IMR-90 (cell line): ENCODE measurements around the gene POU3F3. TPM values are rescaled to one million over a fixed set of nuclear protein-coding genes. Genes with fewer than 3 reads are reported as not detected.

Experiments used
- ATAC-seq: fragments of 200-7000 bp; cut with Tn5 transposase; 2 replicates; pipeline ENCODE4 v1.9.1; 2020; ENCODE audit warnings: low read depth, mild to moderate bottlenecking, moderate library complexity
- BruUV-seq: library from RNA; stranded (reverse); fragments of 400-500 nt; replicated peaks from 2 replicates; lab custom pipeline; 2021; lab: Mats Ljungman, UMichigan
- CTCF ChIA-PET: fragments of 300-600 bp; formaldehyde crosslinking; extraction: SDS; loops from one replicate; lab custom pipeline; 2021; ENCODE audit warnings: antibody characterized with exemption; lab: Yijun Ruan, JAX
- POLR2A ChIA-PET: fragments of 300-600 bp; sonication (Branson Sonifier 250); formaldehyde crosslinking; loops from one replicate; lab custom pipeline; 2022; ENCODE audit warnings: antibody characterized with exemption; ENCODE audit not compliant: unreplicated experiment; lab: Charles Lee
- DNase-seq: peaks from one replicate; pipeline ENCODE4 v3.0.0; 2013
- H2AFZ ChIP-seq: replicated peaks from 2 replicates; pipeline ENCODE3; 2013; ENCODE audit warnings: low read length, mild to moderate bottlenecking; ENCODE audit not compliant: poor library complexity
- H2AK5ac ChIP-seq: 2 replicates; pipeline ENCODE4 v1.6.1; 2013; ENCODE audit warnings: low read depth, low read length, inconsistent platforms
- H2AK9ac ChIP-seq: replicated peaks from 2 replicates; pipeline ENCODE3; 2013; ENCODE audit warnings: mild to moderate bottlenecking, low read depth, low read length, moderate library complexity; ENCODE audit not compliant: poor library complexity
- H2BK120ac ChIP-seq: 2 replicates; pipeline ENCODE4 v1.6.1; 2013; ENCODE audit warnings: low read depth, low read length, inconsistent platforms
- H2BK15ac ChIP-seq: 3 replicates; pipeline ENCODE4 v1.6.1; 2013; ENCODE audit warnings: low read depth, low read length, inconsistent platforms
- H2BK20ac ChIP-seq: 2 replicates; pipeline ENCODE4 v1.6.1; 2013; ENCODE audit warnings: low read depth, mild to moderate bottlenecking, inconsistent platforms, low read length, moderate library complexity
- H2BK5ac ChIP-seq: 2 replicates; pipeline ENCODE4 v1.6.1; 2013; ENCODE audit warnings: mild to moderate bottlenecking, low read depth, low read length, inconsistent platforms; ENCODE audit not compliant: poor library complexity, severe bottlenecking
- H3K14ac ChIP-seq: replicated peaks from 2 replicates; pipeline ENCODE4 v1.6.1; 2013; ENCODE audit warnings: low read depth, low read length, inconsistent platforms
- H3K18ac ChIP-seq: 2 replicates; pipeline ENCODE4 v1.6.1; 2013; ENCODE audit warnings: low read depth, low read length, control low read depth
- H3K23ac ChIP-seq: 2 replicates; pipeline ENCODE4 v1.6.1; 2013; ENCODE audit warnings: low read depth, low read length, inconsistent platforms
- H3K27ac ChIP-seq: 2 replicates; pipeline ENCODE4 v1.5.1; 2013; ENCODE audit warnings: mild to moderate bottlenecking, control low read depth, low read length; ENCODE audit not compliant: insufficient read depth
- H3K27me3 ChIP-seq: 2 replicates; pipeline ENCODE4 v1.6.1; 2013; ENCODE audit warnings: low read length; ENCODE audit not compliant: control insufficient read depth, insufficient read depth
- H3K36me3 ChIP-seq: 2 replicates; pipeline ENCODE4 v1.6.1; 2013; ENCODE audit warnings: low read length, mixed read lengths; ENCODE audit not compliant: control insufficient read depth, insufficient read depth
- H3K4ac ChIP-seq: 2 replicates; pipeline ENCODE4 v1.6.1; 2013; ENCODE audit warnings: low read depth, low read length, inconsistent platforms
- H3K4me1 ChIP-seq: 2 replicates; pipeline ENCODE4 v1.6.1; 2013; ENCODE audit warnings: low read length, mixed read lengths; ENCODE audit not compliant: control insufficient read depth, insufficient read depth
- H3K4me2 ChIP-seq: 2 replicates; pipeline ENCODE4 v1.6.1; 2013; ENCODE audit warnings: low read depth, mild to moderate bottlenecking, control low read depth, low read length, moderate library complexity
- H3K4me3 ChIP-seq: 2 replicates; pipeline ENCODE4 v1.5.1; 2013; ENCODE audit warnings: low read depth, mild to moderate bottlenecking, control low read depth, low read length, moderate library complexity; ENCODE audit not compliant: insufficient read depth
- H3K56ac ChIP-seq: 2 replicates; pipeline ENCODE4 v1.6.1; 2013; ENCODE audit warnings: low read length, inconsistent platforms; ENCODE audit not compliant: insufficient read depth; ENCODE audit errors: extremely low read depth
- H3K79me1 ChIP-seq, 2 experiments: 2 replicates each; pipeline ENCODE4 v1.6.1; 2013; ENCODE audit warnings: low read length in 2 of 2, inconsistent platforms in 1 of 2, low read depth in 1 of 2
- H3K9ac ChIP-seq: 2 replicates; pipeline ENCODE4 v1.6.1; 2013; ENCODE audit warnings: low read depth, low read length, control low read depth
- H3K9me1 ChIP-seq: 2 replicates; pipeline ENCODE4 v1.6.1; 2013; ENCODE audit warnings: low read length, inconsistent platforms; ENCODE audit not compliant: insufficient read depth
- H3K9me3 ChIP-seq: 2 replicates; pipeline ENCODE4 v1.6.1; 2013; ENCODE audit warnings: low read length; ENCODE audit not compliant: control insufficient read depth, insufficient read depth
- H4K20me1 ChIP-seq: 2 replicates; pipeline ENCODE4 v1.6.1; 2013; ENCODE audit warnings: low read length, inconsistent platforms; ENCODE audit not compliant: insufficient read depth
- H4K5ac ChIP-seq: 2 replicates; pipeline ENCODE4 v1.6.1; 2013; ENCODE audit warnings: mild to moderate bottlenecking, low read depth, low read length, control low read depth
- H4K8ac ChIP-seq, 2 experiments: 2 replicates each; pipeline ENCODE4 v1.6.1; 2013; ENCODE audit warnings: low read depth in 2 of 2, low read length in 2 of 2, control low read depth in 1 of 2, inconsistent platforms in 1 of 2
- H4K91ac ChIP-seq: 2 replicates; pipeline ENCODE4 v1.6.1; 2013; ENCODE audit warnings: low read depth, low read length, inconsistent platforms; ENCODE audit not compliant: insufficient read depth
- FOS ChIP-seq: fragments of 150-350 bp; IDR thresholded peaks from 2 replicates; pipeline ENCODE4 v1.6.1; 2016; ENCODE audit warnings: low read depth, low read length
- MAFK ChIP-seq: IDR thresholded peaks from 2 replicates; pipeline ENCODE4 v1.6.1; 2012; ENCODE audit warnings: low read depth, low read length, improper control_type of control experiment
- MAZ ChIP-seq: IDR thresholded peaks from 2 replicates; pipeline ENCODE4 v1.6.1; 2012; ENCODE audit warnings: low read depth, mild to moderate bottlenecking, low read length, improper control_type of control experiment, moderate library complexity, borderline replicate concordance
- RAD21 ChIP-seq: IDR thresholded peaks from 2 replicates; pipeline ENCODE4 v1.6.1; 2012; ENCODE audit warnings: low read length, improper control_type of control experiment
- RCOR1 ChIP-seq: IDR thresholded peaks from 2 replicates; pipeline ENCODE4 v1.6.1; 2012; ENCODE audit warnings: mild to moderate bottlenecking, low read length, improper control_type of control experiment; ENCODE audit not compliant: insufficient replicate concordance
- RFX5 ChIP-seq: IDR thresholded peaks from 2 replicates; pipeline ENCODE4 v1.8.0; 2012; ENCODE audit warnings: low read depth, mild to moderate bottlenecking, low read length, moderate library complexity
- WGBS, 2 experiments: methylation state at CpG; one replicate each; pipeline versions ENCODE4 v1.1.5 to v1.1.7; 2013; ENCODE audit warnings: missing lambda C conversion rate in 2 of 2; ENCODE audit not compliant: insufficient read length in 1 of 2; ENCODE audit errors: extremely low coverage in 2 of 2; 5-methylcytosine and 5-hydroxymethylcytosine counted together
- dilution Hi-C: fragments of 300-500 bp; cut with HindIII; formaldehyde crosslinking; loops from one replicate; pipeline ENCODE4 v1.14.3; 2018; ENCODE audit warnings: low sequenced_read_pairs; ENCODE audit not compliant: unreplicated experiment
- in situ Hi-C: fragments of 300-500 bp; cut with MboI; formaldehyde crosslinking; loops from 3 replicates; pipeline ENCODE4 v1.14.3; 2019; ENCODE audit warnings: low sequenced_read_pairs, inconsistent platforms, mixed read lengths
- intact Hi-C: fragments of 100-400 bp; cut with micrococcal nuclease; formaldehyde crosslinking; loops from 2 replicates; pipeline ENCODE4 v1.10.0; 2022
- polyA plus RNA-seq, 3 experiments: library from polyadenylated mRNA; depleted of rRNA; stranded (reverse); fragments of >200 nt; gene quantifications; 2 replicates each; pipeline ENCODE4 v1.2.3, GENCODE V29; 2012; ENCODE audit warnings: low replicate concordance in 1 of 3
- total RNA-seq: library from RNA; depleted of rRNA; stranded (reverse); fragments of >200 nt; gene quantifications from 2 replicates; pipeline ENCODE4 v1.2.3, GENCODE V29; 2012
- TF ChIP-seq, protein P1 (sequence below): fragments of 150-350 bp; IDR thresholded peaks from 2 replicates; pipeline ENCODE4 v1.6.1; 2017; ENCODE audit warnings: mild to moderate bottlenecking, antibody characterized with exemption, low read length, low read depth
- TF ChIP-seq, protein P2 (sequence below): fragments of 150-350 bp; IDR thresholded peaks from 2 replicates; pipeline ENCODE4 v1.6.1; 2016; ENCODE audit warnings: low read depth, mild to moderate bottlenecking, low read length, moderate library complexity, borderline replicate concordance
- TF ChIP-seq, protein P3 (sequence below): conservative IDR thresholded peaks from 2 replicates; pipeline ENCODE4 v1.5.1; 2012; ENCODE audit warnings: mild to moderate bottlenecking, low read depth, low read length, improper control_type of control experiment

POU3F3 gene
- total and polyA plus RNA-seq, 2 of the 4 experiments (the other 2 are of a cell fraction), result not detected

DNA sequence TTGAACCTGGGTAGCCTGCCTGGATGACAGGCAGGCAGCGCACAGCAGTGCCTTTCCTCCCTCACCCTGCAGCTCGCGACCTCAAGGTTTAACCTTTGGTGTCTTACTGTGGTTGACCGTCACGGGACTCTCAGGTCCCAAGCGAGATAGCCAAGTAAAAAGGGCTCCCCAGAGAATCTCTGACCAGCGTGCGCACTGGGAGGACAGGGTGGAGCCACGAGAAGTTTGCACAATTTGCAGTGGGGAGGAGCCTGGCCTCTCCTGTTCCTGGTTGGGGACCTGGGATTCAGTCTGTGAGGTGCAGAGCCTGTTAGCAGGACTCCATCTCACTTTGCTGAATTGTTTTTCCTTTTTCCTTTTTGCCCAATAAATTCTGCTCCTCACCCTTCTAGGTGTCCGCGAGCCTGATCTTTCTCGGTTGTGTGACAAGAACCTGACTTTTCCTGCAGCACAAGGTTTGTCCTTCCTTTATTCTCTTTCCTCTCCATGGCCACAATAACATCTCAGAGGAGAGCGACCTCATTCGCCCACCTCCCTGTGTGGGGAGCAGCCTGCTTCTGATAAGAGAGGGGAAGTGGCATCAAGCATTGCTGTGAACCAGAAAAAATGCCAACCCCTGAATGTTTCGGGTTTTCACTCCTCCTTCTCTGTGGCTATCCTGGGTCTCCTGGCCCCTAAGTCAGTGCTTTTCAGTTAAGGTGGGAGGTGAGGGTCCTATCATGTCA, 36.2 kb downstream of the POU3F3 start:
- Histone ChIP-seq H3K56ac (no peak overlapping the region), H3K4me3 (no peak overlapping the region), H3K36me3 (no peaks in the 10 kb centered on the region), H4K8ac (no peak overlapping the region), H4K91ac (no peak overlapping the region), H2BK120ac (no peak overlapping the region), H3K27me3 (no peaks in the 10 kb centered on the region), H3K4me2 (no peak overlapping the region), H3K4ac (no peak overlapping the region), H3K4me1 (no peaks in the 10 kb centered on the region), H3K14ac (no peak overlapping the region), H2AFZ (no peak overlapping the region), H3K9ac (no peak overlapping the region), H2BK20ac (no peak overlapping the region), H3K23ac (no peak overlapping the region), H4K5ac (no peak overlapping the region), H2AK9ac (no peak overlapping the region), H2AK5ac (no peak overlapping the region), H2BK15ac (no peak overlapping the region), H3K79me1 (no peaks in the 10 kb centered on the region), H3K9me3 (no peaks in the 10 kb centered on the region), H3K18ac (no peak overlapping the region), H4K20me1 (no peaks in the 10 kb centered on the region), H3K27ac (no peak overlapping the region), H2BK5ac (no peak overlapping the region), H3K9me1 (no peaks in the 10 kb centered on the region)
- DNase-seq (no peak), ATAC-seq (no peak)
- in situ Hi-C loops (loop anchor here (25.0 kb wide), 1 partner anchor 1728 kb away; no protein-coding TSS in a partner anchor), intact Hi-C loops (no loop called here), dilution Hi-C loops (no loop called here)
- CTCF ChIA-PET, result interaction anchor here (0.6 kb wide), 1 partner anchor 21 kb away, joined by 5 read pairs; no protein-coding TSS in a partner anchor
- POLR2A ChIA-PET, result no interaction called here
- WGBS, 2 experiments, result 100% methylated on average over 2 of the region's 15 CpGs; no CpG with 5 or more reads in 1 of the 2 experiments
- TF ChIP-seq, protein P1, sequence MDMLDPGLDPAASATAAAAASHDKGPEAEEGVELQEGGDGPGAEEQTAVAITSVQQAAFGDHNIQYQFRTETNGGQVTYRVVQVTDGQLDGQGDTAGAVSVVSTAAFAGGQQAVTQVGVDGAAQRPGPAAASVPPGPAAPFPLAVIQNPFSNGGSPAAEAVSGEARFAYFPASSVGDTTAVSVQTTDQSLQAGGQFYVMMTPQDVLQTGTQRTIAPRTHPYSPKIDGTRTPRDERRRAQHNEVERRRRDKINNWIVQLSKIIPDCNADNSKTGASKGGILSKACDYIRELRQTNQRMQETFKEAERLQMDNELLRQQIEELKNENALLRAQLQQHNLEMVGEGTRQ, result no peak
- no peak for TF ChIP-seq MAFK
- TF ChIP-seq RAD21, result no peak
- no peak for TF ChIP-seq RFX5
- TF ChIP-seq, protein P2, sequence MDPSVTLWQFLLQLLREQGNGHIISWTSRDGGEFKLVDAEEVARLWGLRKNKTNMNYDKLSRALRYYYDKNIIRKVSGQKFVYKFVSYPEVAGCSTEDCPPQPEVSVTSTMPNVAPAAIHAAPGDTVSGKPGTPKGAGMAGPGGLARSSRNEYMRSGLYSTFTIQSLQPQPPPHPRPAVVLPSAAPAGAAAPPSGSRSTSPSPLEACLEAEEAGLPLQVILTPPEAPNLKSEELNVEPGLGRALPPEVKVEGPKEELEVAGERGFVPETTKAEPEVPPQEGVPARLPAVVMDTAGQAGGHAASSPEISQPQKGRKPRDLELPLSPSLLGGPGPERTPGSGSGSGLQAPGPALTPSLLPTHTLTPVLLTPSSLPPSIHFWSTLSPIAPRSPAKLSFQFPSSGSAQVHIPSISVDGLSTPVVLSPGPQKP, result no peak
- TF ChIP-seq, protein P3, sequence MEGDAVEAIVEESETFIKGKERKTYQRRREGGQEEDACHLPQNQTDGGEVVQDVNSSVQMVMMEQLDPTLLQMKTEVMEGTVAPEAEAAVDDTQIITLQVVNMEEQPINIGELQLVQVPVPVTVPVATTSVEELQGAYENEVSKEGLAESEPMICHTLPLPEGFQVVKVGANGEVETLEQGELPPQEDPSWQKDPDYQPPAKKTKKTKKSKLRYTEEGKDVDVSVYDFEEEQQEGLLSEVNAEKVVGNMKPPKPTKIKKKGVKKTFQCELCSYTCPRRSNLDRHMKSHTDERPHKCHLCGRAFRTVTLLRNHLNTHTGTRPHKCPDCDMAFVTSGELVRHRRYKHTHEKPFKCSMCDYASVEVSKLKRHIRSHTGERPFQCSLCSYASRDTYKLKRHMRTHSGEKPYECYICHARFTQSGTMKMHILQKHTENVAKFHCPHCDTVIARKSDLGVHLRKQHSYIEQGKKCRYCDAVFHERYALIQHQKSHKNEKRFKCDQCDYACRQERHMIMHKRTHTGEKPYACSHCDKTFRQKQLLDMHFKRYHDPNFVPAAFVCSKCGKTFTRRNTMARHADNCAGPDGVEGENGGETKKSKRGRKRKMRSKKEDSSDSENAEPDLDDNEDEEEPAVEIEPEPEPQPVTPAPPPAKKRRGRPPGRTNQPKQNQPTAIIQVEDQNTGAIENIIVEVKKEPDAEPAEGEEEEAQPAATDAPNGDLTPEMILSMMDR, result no peak
- no peak for TF ChIP-seq MAZ
- TF ChIP-seq FOS, result no peak
- no peak for TF ChIP-seq RCOR1
- BruUV-seq, result no TSS peak
